GM21367 (cell line): ENCODE data around the gene CILP.

Experiments
- ATAC-seq: cut with Tn5 transposase; IDR thresholded peaks from one replicate; pipeline ENCODE4 v1.9.1; 2021; ENCODE audit not compliant: unreplicated experiment

CILP gene

GRCh38 chr15:65147902-65148301, 63.4 kb downstream of the CILP start:
- ATAC-seq, result no peak

GRCh38 chr15:65146438-65146837, 64.8 kb downstream of the CILP start:
- ATAC-seq, result no peak
